HepG2 (cell line): ENCODE results near the gene DRAM1. TPM values are rescaled to one million over a fixed set of nuclear protein-coding genes. Genes with fewer than 3 reads are reported as not detected.
A peak's percentile ranks its signal among the peaks of the same experiment; 100 is the strongest.

Source experiments
- AKAP8 ChIP-seq: sonication (generic); formaldehyde crosslinking; IDR thresholded peaks from 2 replicates; pipeline ENCODE4 v1.5.1; 2020; ENCODE audit warnings: mild to moderate bottlenecking, missing genetic modification reagents
- ARID5B ChIP-seq: IDR thresholded peaks from 2 replicates; pipeline ENCODE4 v1.4.0; 2020; ENCODE audit warnings: mild to moderate bottlenecking, missing genetic modification reagents
- ATRX ChIP-seq: sonication (generic); formaldehyde crosslinking; IDR thresholded peaks from 2 replicates; pipeline ENCODE4 v1.4.0; 2020; ENCODE audit warnings: missing genetic modification reagents, borderline replicate concordance
- EED ChIP-seq: sonication (generic); formaldehyde crosslinking; IDR thresholded peaks from 2 replicates; pipeline ENCODE4 v1.5.0; 2020; ENCODE audit warnings: mild to moderate bottlenecking, missing genetic modification reagents
- GRHL1 ChIP-seq: sonication (generic); formaldehyde crosslinking; conservative IDR thresholded peaks from 2 replicates; pipeline ENCODE4 v1.8.0; 2022; ENCODE audit warnings: missing genetic modification reagents
- KLF9 ChIP-seq: IDR thresholded peaks from 2 replicates; pipeline ENCODE4 v1.6.1; 2016; ENCODE audit warnings: low read depth
- NAIF1 ChIP-seq: sonication (generic); formaldehyde crosslinking; IDR thresholded peaks from 2 replicates; pipeline ENCODE4 v1.5.0; 2020; ENCODE audit warnings: mild to moderate bottlenecking, missing genetic modification reagents, borderline replicate concordance
- PAXIP1 ChIP-seq: sonication (generic); formaldehyde crosslinking; conservative IDR thresholded peaks from 2 replicates; pipeline ENCODE4 v1.4.0; 2020; ENCODE audit warnings: mild to moderate bottlenecking, missing genetic modification reagents, moderate library complexity
- POLR2G ChIP-seq: fragments of 200-400 bp; formaldehyde crosslinking; IDR thresholded peaks from 2 replicates; pipeline ENCODE4 v1.6.1; 2018; ENCODE audit warnings: mild to moderate bottlenecking, low read depth, low read length, moderate library complexity
- RARG ChIP-seq: sonication (generic); formaldehyde crosslinking; IDR thresholded peaks from 2 replicates; pipeline ENCODE4 v1.4.0; 2020; ENCODE audit warnings: low read depth, mild to moderate bottlenecking, missing genetic modification reagents
- REXO4 ChIP-seq: sonication (generic); formaldehyde crosslinking; IDR thresholded peaks from 2 replicates; pipeline ENCODE4 v1.8.0; 2022; ENCODE audit warnings: missing genetic modification reagents, mild to moderate bottlenecking, borderline replicate concordance
- TBL1XR1 ChIP-seq: fragments of 150-350 bp; IDR thresholded peaks from 2 replicates; pipeline ENCODE4 v1.6.1; 2014; ENCODE audit warnings: borderline replicate concordance, low read length; ENCODE audit not compliant: partially characterized antibody
- TERF1 ChIP-seq: sonication (generic); formaldehyde crosslinking; IDR thresholded peaks from 2 replicates; pipeline ENCODE4 v1.8.0; 2022; ENCODE audit warnings: mild to moderate bottlenecking, missing genetic modification reagents, moderate library complexity
- XRCC5 ChIP-seq: fragments of 200-400 bp; formaldehyde crosslinking; optimal IDR thresholded peaks from 2 replicates; pipeline ENCODE3; 2017; ENCODE audit warnings: mild to moderate bottlenecking, low read length
- ZNF550 ChIP-seq: sonication (generic); formaldehyde crosslinking; IDR thresholded peaks from 2 replicates; pipeline ENCODE4 v1.4.0; 2020; ENCODE audit warnings: mild to moderate bottlenecking, missing genetic modification reagents, borderline replicate concordance
- ZNF567 ChIP-seq: sonication (generic); formaldehyde crosslinking; IDR thresholded peaks from 2 replicates; pipeline ENCODE4 v1.8.1; 2023; ENCODE audit warnings: mild to moderate bottlenecking, missing genetic modification reagents, borderline replicate concordance
- ZNF83 ChIP-seq: sonication (generic); formaldehyde crosslinking; IDR thresholded peaks from 2 replicates; pipeline ENCODE4 v1.4.0; 2020; ENCODE audit warnings: missing genetic modification reagents, mild to moderate bottlenecking, borderline replicate concordance
- polyA plus RNA-seq, 8 experiments: library from polyadenylated mRNA; depleted of rRNA in 3 of 8; stranded (reverse) in 7 of 8; unstranded in 1 of 8; fragments of >200 nt; fragmentation: Illumina TruSeq in 4 of 8; extraction: Trizol in 4 of 8; gene quantifications; 2 replicates each; pipeline versions ENCODE4 v1.2.1 to v1.2.3, GENCODE V29; 2011 to 2016; ENCODE audit warnings: low read depth in 4 of 8, missing spikeins in 1 of 8, mixed read lengths in 1 of 8; ENCODE audit not compliant: insufficient read depth in 1 of 8
- total RNA-seq, 5 experiments: library from RNA; depleted of rRNA; stranded (reverse); fragments of >200 nt; fragmentation: Illumina TruSeq; extraction: Trizol; gene quantifications; 2 replicates each; pipeline ENCODE4 v1.2.3, GENCODE V29; 2016; ENCODE audit warnings: low read depth in 1 of 5

Gene DRAM1
- total and polyA plus RNA-seq, 2 of the 13 experiments (the other 11 are each of a cell fraction or from before 2014, with no cell fraction given): 20.9 to 32.6 TPM

- TF ChIP-seq NAIF1 (CRISPR knock-in tag) (peak; percentile 29; the same call in 1 of the 2 replicates), ZNF83 (no peak), EED (CRISPR knock-in tag) (no peak), PAXIP1 (CRISPR knock-in tag) (peak; percentile 89), ZNF567 (CRISPR knock-in tag) (no peak), KLF9 (peak; percentile 65; the same call in 1 of the 2 replicates), GRHL1 (CRISPR knock-in tag) (no peak), POLR2G (no peak), ARID5B (peak; percentile 92), TBL1XR1 (no peak), ZNF550 (CRISPR knock-in tag) (no peak), RARG (no peak), AKAP8 (CRISPR knock-in tag) (no peak), TERF1 (CRISPR knock-in tag) (no peak), REXO4 (CRISPR knock-in tag) (no peak), ATRX (no peak), XRCC5 (no peak)
Observed at GRCh38 chr12:101891462-101891971, 14.1 kb downstream of the DRAM1 start (continued).
